ENCODE measurements around the gene ZFP91.

The ZFP91 gene

GRCh38 chr11:58631378-58631777 lies 52.5 kb downstream of the ZFP91 start:
- no peaks in the 10 kb centered on the region for H3K27me3 ChIP-seq (ENCODE audit: insufficient read depth, low read depth)
- no peaks in the 10 kb centered on the region for H3K36me3 ChIP-seq (ENCODE audit: insufficient read depth)
- H3K4me1 ChIP-seq (ENCODE audit: low read depth, poor library complexity, severe bottlenecking), result peaks cover 13% of the 10 kb centered on the region
- no peak overlapping the region for H3K27ac ChIP-seq
- no peak overlapping the region for H3K9ac ChIP-seq
- TF ChIP-seq CTCF (conservative IDR thresholded peaks at IDR 0.05; ENCODE audit: low read depth, low read length), result no peak
- H4K20me1 ChIP-seq (ENCODE audit: insufficient read depth), result no peaks in the 10 kb centered on the region
- H2AFZ ChIP-seq (ENCODE audit: low read depth), result no peak overlapping the region
- H3K4me2 ChIP-seq, result no peak overlapping the region
- H3K79me2 ChIP-seq (ENCODE audit: insufficient read depth, low read depth), result no peaks in the 10 kb centered on the region
- H3K4me3 ChIP-seq (IDR thresholded peaks at IDR 0.05; ENCODE audit: insufficient read depth, low read depth, low read length), result no peak overlapping the region

- no peaks in the 10 kb centered on the region for H4K20me1 ChIP-seq (ENCODE audit: insufficient read depth)
- no peaks in the 10 kb centered on the region for H3K79me2 ChIP-seq (ENCODE audit: insufficient read depth, low read depth)
- H3K4me2 ChIP-seq, result no peak overlapping the region
- no peak overlapping the region for H3K27ac ChIP-seq
- peaks cover 2% of the 10 kb centered on the region for H3K4me1 ChIP-seq (ENCODE audit: low read depth, poor library complexity, severe bottlenecking)
- no peak for TF ChIP-seq CTCF (conservative IDR thresholded peaks at IDR 0.05; ENCODE audit: low read depth, low read length)
- no peak overlapping the region for H3K4me3 ChIP-seq (IDR thresholded peaks at IDR 0.05; ENCODE audit: insufficient read depth, low read depth, low read length)
- H3K36me3 ChIP-seq (ENCODE audit: insufficient read depth), result no peaks in the 10 kb centered on the region
- no peak overlapping the region for H2AFZ ChIP-seq (ENCODE audit: low read depth)
- H3K9ac ChIP-seq, result no peak overlapping the region
- H3K27me3 ChIP-seq (ENCODE audit: insufficient read depth, low read depth), result no peaks in the 10 kb centered on the region
Observed at GRCh38 chr11:58632510-58632909, 53.6 kb downstream of the ZFP91 start.

- no peak for TF ChIP-seq CTCF (conservative IDR thresholded peaks at IDR 0.05; ENCODE audit: low read depth, low read length)
- Histone ChIP-seq H3K9ac (no peak overlapping the region), H4K20me1 (ENCODE audit: insufficient read depth) (no peaks in the 10 kb centered on the region), H3K4me3 (IDR thresholded peaks at IDR 0.05; ENCODE audit: insufficient read depth, low read depth, low read length) (no peak overlapping the region), H3K27ac (no peak overlapping the region), H3K4me2 (no peak overlapping the region), H3K27me3 (ENCODE audit: insufficient read depth, low read depth) (no peaks in the 10 kb centered on the region), H3K36me3 (ENCODE audit: insufficient read depth) (no peaks in the 10 kb centered on the region), H3K79me2 (ENCODE audit: insufficient read depth, low read depth) (no peaks in the 10 kb centered on the region), H2AFZ (ENCODE audit: low read depth) (no peak overlapping the region), H3K4me1 (ENCODE audit: low read depth, poor library complexity, severe bottlenecking) (no peaks in the 10 kb centered on the region)
Observed at GRCh38 chr11:58636587-58636986, 57.7 kb downstream of the ZFP91 start.

GRCh38 chr11:58637371-58637770 lies 58.5 kb downstream of the ZFP91 start:
- no peak overlapping the region for H3K4me3 ChIP-seq (IDR thresholded peaks at IDR 0.05; ENCODE audit: insufficient read depth, low read depth, low read length)
- TF ChIP-seq CTCF (conservative IDR thresholded peaks at IDR 0.05; ENCODE audit: low read depth, low read length), result no peak

More at GRCh38 chr11:58637371-58637770, 58.5 kb downstream of the ZFP91 start:
- no peak overlapping the region for H3K27ac ChIP-seq
- no peaks in the 10 kb centered on the region for H4K20me1 ChIP-seq (ENCODE audit: insufficient read depth)
- H3K4me2 ChIP-seq, result no peak overlapping the region
- H2AFZ ChIP-seq (ENCODE audit: low read depth), result no peak overlapping the region
- H3K9ac ChIP-seq, result no peak overlapping the region
- H3K27me3 ChIP-seq (ENCODE audit: insufficient read depth, low read depth), result no peaks in the 10 kb centered on the region
- no peaks in the 10 kb centered on the region for H3K36me3 ChIP-seq (ENCODE audit: insufficient read depth)
- H3K79me2 ChIP-seq (ENCODE audit: insufficient read depth, low read depth), result no peaks in the 10 kb centered on the region
- H3K4me1 ChIP-seq (ENCODE audit: low read depth, poor library complexity, severe bottlenecking), result no peaks in the 10 kb centered on the region

Measured in KMS-11 (cell line).